ENCODE measurements around the gene TMEM198.
A peak's percentile ranks its signal among the peaks of the same experiment; 100 is the strongest.

TMEM198 gene

GRCh38 chr2:219595256-219595655 lies 51.4 kb downstream of the TMEM198 start:
- DNase-seq (no peak), ATAC-seq (replicated peaks) (no peak)
- Mint-ChIP-seq H3K9me3 (no peaks in the 10 kb centered on the region), H3K27ac (no peak overlapping the region), H3K27me3 (peaks cover 10 to 20% of the 10 kb centered on the region in 2 donors), H3K4me3 (no peak overlapping the region), H3K36me3 (ENCODE audit: insufficient read depth) (peaks cover 21% of the 10 kb centered on the region), H3K4me1 (ENCODE audit: low read depth in 2 of 2) (peaks cover 7 to 17% of the 10 kb centered on the region in 2 donors)

- H3K4me1 Mint-ChIP-seq (ENCODE audit: low read depth in 2 of 2), result peaks cover 7 to 17% of the 10 kb centered on the region in 2 donors
- H3K27ac Mint-ChIP-seq, result peak overlapping the region; percentile 94 to 97
- DNase-seq (no peak), ATAC-seq (replicated peaks) (peak; percentile 2)
- peaks cover 10 to 15% of the 10 kb centered on the region in 2 donors for H3K27me3 Mint-ChIP-seq
- H3K36me3 Mint-ChIP-seq (ENCODE audit: insufficient read depth), result peaks cover 28% of the 10 kb centered on the region
- H3K4me3 Mint-ChIP-seq, result peak overlapping the region; percentile 94 to 95
- no peaks in the 10 kb centered on the region for H3K9me3 Mint-ChIP-seq
Observed at GRCh38 chr2:219596954-219597551, 53.2 kb downstream of the TMEM198 start.

DNA sequence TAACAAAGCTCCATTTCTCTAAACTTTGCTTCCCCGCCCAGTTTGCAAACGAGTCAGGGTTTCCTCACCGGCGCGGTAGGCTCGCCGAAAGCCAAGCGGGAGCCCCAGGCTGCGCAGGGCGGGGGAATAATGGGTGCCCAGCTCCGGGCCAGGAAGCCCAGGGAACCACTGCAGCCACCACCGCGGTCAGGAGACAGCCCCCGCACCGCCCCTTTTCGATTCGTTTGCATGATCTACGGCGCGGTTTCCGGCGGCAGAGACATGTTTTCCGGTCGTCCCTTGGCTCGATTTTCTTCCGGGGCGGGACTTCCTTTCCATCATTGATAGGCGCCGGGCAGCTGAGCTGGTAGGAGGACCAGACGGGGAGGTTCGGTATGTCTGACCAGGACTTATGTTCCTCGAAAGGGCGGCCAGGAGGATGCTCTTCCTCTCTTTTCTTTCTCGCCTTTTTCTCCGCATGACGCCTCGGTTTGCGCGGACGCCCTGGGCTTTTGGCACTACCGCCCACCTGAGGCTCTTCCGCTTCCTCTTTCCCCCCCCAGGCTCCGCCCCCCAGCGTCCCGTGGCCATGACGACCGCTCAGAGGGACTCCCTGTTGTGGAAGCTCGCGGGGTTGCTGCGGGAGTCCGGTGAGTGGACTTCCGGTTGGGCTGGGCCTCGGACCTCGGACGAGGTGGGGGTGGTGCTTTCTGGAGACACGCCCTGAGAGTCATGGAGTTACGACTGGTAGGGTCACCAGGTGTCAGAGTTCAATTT lies 53.9 kb downstream of the TMEM198 start, which contains the start of gene STK11IP:
TSS of gene STK11IP (plus strand) at position 306 of the 756 bp plus-strand sequence. CDS start at position 569, 263 bp downstream.
- Mint-ChIP-seq H3K27me3 (peaks cover 6 to 8% of the 10 kb centered on the region in 2 donors), H3K9me3 (no peaks in the 10 kb centered on the region), H3K4me3 (peak within 1 kb of the TSS; percentile 94 to 95), H3K36me3 (ENCODE audit: insufficient read depth) (peaks cover 32% of the 10 kb centered on the region), H3K27ac (peak within 1 kb of the TSS; percentile 94 to 97), H3K4me1 (ENCODE audit: low read depth in 2 of 2) (peaks cover 7 to 17% of the 10 kb centered on the region in 2 donors)
- DNase-seq (peak; percentile 83 to 87 (median 86)), ATAC-seq (replicated peaks) (peak; percentile 91)

DNA sequence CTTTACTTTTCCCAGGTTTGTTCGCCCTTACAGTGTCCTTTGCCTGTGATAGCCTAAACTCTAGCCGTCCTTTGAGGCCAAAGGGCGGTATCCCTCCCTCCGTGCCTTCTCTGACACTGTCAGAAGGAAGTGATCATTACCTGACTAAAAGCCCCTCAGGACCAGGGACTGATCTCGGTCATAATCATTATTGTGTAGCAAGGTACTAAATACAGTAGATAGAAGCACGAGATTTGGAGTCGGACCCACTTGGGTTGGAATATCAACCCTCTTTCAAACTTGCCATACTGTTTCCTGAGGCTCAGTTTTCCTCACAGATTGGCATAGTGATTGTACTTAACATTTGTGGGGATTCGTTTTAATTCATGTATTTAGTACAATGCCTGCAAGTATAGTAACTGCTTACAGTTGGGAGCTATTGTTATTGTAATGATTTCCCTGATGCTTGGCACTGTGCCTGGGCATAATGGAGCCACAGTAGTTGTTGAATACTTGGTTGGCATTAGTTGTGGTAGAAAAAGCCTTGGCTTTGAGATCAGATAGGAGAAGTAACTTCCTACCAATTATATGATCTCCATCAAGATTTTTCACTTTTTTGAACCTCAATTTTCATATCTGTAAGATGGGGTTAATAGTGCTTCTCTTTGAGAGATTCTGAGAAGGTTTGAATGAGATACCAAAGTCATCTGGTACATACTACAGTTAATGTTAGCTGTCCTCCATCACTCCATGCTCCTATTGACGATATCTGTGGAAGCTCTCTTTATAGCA lies 54.7 kb downstream of the TMEM198 start:
- Mint-ChIP-seq H3K9me3 (no peaks in the 10 kb centered on the region), H3K36me3 (ENCODE audit: insufficient read depth) (peaks cover 40% of the 10 kb centered on the region), H3K27me3 (peaks cover 0 to under 1% of the 10 kb centered on the region in 2 donors), H3K4me3 (peak overlapping the region; percentile 94 to 95), H3K27ac (peak overlapping the region; percentile 94 to 97), H3K4me1 (ENCODE audit: low read depth in 2 of 2) (peaks cover 7 to 17% of the 10 kb centered on the region in 2 donors)
- ATAC-seq (replicated peaks) (no peak), DNase-seq (no peak)

All from effector memory CD8-positive, alpha-beta T cell (primary cell).